A549 (cell line): ENCODE measurements around the gene MAVS.

Experiments used
- CBX8 ChIP-seq: fragments of 200-600 bp; sonication (generic); IDR thresholded peaks from 2 replicates; pipeline ENCODE4 v1.6.1; 2016
- CHD2 ChIP-seq: fragments of 150-350 bp; IDR thresholded peaks from 2 replicates; pipeline ENCODE4 v1.6.1; 2014; ENCODE audit warnings: low read length; ENCODE audit not compliant: partially characterized antibody
- HDAC2 ChIP-seq: fragments of 200-600 bp; sonication (generic); IDR thresholded peaks from 2 replicates; pipeline ENCODE4 v1.6.1; 2016
- JUNB ChIP-seq: fragments of >200 bp; sonication (Bioruptor Twin); formaldehyde crosslinking; IDR thresholded peaks from 2 replicates; pipeline ENCODE4 v1.6.1; 2016
- MAFK ChIP-seq: fragments of 450-650 bp; IDR thresholded peaks from 2 replicates; pipeline ENCODE4 v1.6.1; 2014; ENCODE audit not compliant: partially characterized antibody
- POLR2A ChIP-seq: IDR thresholded peaks from 2 replicates; pipeline ENCODE4 v1.6.1; 2012; ENCODE audit warnings: mild to moderate bottlenecking, low read length
- RAD21 ChIP-seq, 2 experiments: fragments of >200 bp in 1 of 2; sonication (Bioruptor Twin) in 1 of 2; formaldehyde crosslinking in 1 of 2; IDR thresholded peaks in 1 of 2; conservative IDR thresholded peaks in 1 of 2; 2 replicates in 1 of 2; 3 replicates in 1 of 2; pipeline ENCODE4 v1.6.1; 2012 to 2018; ENCODE audit warnings: inconsistent platforms in 1 of 2
- RFX5 ChIP-seq: fragments of 450-650 bp; IDR thresholded peaks from 2 replicates; pipeline ENCODE4 v1.7.1; 2014; ENCODE audit warnings: antibody characterized with exemption, mild to moderate bottlenecking, moderate library complexity
- TF ChIP-seq, protein P1 (sequence below): fragments of >200 bp; sonication (Bioruptor Twin); formaldehyde crosslinking; IDR thresholded peaks from 3 replicates; pipeline ENCODE4 v1.5.1; 2016
- TF ChIP-seq, protein P2 (sequence below): IDR thresholded peaks from 2 replicates; pipeline ENCODE4 v1.6.1; 2012

DNA sequence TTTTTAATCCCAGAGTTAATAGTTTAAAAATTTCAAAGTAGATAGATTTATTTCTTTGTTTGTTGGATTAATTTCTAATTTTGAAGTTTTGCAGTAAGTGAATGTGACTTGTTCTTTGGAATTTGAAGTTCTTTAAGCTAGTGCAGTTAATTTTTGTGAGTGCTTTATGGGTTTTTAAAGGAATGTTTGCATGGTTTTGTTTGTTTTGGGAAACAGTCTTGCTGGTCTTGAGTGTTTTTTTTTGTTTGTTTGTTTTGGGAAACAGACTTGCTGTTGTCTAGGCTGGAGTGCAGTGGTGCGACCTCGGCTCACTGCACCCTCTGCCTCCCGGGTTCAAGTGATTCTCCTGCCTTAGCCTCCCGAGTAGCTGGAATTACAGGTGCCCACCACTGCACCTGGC is 52.0 kb downstream of the MAVS start:
- TF ChIP-seq, protein P1, sequence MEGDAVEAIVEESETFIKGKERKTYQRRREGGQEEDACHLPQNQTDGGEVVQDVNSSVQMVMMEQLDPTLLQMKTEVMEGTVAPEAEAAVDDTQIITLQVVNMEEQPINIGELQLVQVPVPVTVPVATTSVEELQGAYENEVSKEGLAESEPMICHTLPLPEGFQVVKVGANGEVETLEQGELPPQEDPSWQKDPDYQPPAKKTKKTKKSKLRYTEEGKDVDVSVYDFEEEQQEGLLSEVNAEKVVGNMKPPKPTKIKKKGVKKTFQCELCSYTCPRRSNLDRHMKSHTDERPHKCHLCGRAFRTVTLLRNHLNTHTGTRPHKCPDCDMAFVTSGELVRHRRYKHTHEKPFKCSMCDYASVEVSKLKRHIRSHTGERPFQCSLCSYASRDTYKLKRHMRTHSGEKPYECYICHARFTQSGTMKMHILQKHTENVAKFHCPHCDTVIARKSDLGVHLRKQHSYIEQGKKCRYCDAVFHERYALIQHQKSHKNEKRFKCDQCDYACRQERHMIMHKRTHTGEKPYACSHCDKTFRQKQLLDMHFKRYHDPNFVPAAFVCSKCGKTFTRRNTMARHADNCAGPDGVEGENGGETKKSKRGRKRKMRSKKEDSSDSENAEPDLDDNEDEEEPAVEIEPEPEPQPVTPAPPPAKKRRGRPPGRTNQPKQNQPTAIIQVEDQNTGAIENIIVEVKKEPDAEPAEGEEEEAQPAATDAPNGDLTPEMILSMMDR = no peak
- no peak for TF ChIP-seq CHD2
- no peak for TF ChIP-seq POLR2A
- no peak for TF ChIP-seq RFX5
- no peak for TF ChIP-seq CBX8
- no peak for TF ChIP-seq RAD21 (conservative IDR thresholded peaks at IDR 0.05 in 1 of 2, IDR thresholded peaks at IDR 0.05 in 1 of 2)
- TF ChIP-seq, protein P2, sequence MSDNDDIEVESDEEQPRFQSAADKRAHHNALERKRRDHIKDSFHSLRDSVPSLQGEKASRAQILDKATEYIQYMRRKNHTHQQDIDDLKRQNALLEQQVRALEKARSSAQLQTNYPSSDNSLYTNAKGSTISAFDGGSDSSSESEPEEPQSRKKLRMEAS = no peak
- no peak for TF ChIP-seq HDAC2
- TF ChIP-seq JUNB = no peak
- no peak for TF ChIP-seq MAFK
